NCI-H1694 (cell line): Measurements from ENCODE around the gene GJB4.
"Not testable (repeated sequence)": the region's sequence is repeated elsewhere in the genome, so short reads cannot be mapped to it uniquely, and the experiment has no call there.

ENCODE experiments used
- DNase-seq: peaks from one replicate; lab custom pipeline; 2025; lab: John Stamatoyannopoulos, UW

Gene GJB4

DNA sequence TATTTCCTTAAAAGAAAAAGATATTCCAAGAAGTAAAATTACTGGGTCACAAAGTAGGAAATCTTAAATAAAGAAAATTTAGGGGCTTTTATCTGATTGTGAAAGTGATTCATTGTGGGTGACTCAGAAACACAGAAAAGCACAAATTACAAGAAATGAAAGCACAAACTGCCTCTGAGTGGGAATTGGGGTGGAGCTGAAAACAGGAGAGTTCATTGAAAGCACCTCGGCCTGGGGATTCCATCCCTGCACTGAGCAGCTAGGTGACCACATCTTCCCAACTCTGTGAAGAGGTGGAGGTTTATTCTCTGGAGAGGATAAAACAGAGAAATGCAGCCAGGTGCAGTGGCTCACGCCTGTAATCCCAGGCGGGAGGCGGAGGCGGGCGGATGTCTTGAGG lies 40.7 kb downstream of the GJB4 start:
- DNase-seq: no peak

DNA sequence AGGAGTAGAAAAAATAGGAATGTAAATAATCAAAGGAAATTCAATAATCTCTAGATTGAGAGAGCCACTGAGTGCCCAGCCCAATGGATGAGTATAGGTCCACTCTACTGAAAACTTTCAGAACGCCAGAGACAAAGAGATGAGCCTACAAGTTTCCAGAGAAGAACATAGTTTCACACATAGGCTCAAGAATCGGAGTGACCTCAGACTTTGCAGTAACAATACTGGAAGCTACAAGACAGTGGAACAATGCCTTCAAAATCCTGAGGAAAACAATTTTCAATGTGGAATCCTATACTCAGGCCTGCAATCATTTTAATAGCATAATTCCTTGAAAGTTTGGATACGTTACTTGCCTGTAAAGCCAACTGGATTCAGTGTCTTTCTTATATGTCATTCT lies 44.2 kb downstream of the GJB4 start:
- DNase-seq: no peak

DNA sequence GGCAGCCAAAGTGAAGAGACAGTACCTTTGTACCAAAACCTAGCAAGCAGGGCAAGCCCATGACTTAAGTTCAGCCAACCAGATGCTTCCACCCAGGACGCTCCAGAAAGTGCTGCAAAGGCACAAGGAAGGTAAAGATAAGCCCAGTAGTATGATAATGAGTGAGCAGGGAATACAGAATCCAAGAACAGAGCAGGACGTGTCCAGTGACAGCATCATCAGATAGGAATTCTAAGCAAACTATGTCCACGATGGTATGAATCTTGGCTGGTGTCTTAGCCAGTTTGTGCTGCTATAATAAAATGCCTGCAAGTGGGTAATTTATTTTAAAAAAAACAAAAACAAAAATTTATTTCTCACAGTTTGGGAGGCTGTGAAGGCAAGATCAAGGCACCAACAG lies 46.9 kb downstream of the GJB4 start:
- no peak for DNase-seq

DNA sequence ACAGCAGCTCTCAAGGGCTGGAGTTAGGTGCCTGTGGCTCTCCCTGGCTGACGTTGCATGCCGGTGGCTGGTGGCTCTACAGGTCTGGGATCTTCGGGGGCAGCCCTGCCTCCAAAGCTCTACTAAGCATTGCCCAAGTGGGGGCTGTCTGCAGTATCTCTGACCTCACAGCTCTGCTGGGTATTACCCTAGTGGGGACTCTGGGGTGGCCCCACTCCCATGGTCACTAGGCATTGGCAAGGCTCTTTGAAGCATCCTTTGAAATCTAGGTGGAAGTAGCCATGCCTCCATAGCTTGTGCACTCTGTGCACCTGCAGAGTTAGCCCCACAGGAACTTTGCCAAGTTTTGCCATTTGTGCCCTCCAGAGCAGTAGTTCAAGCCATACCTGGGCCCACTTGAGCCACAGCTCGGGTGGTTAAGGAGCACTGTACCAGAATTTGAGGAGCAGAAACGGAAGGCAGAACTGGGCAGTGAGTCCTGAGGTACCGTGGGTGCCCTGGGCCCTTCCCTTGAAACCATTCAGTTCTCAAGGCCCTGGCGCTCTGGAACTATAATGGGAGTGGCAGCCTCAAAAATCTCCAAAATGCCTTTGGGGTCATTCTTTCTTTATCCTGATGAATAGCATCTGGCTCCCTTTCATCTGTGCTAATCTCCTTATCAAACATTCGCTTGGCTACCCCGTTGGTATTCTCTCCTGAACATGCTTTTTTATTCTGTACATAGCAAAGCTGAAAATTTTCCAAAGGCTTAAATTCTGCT lies 48.7 kb downstream of the GJB4 start:
- no peak for DNase-seq

DNA sequence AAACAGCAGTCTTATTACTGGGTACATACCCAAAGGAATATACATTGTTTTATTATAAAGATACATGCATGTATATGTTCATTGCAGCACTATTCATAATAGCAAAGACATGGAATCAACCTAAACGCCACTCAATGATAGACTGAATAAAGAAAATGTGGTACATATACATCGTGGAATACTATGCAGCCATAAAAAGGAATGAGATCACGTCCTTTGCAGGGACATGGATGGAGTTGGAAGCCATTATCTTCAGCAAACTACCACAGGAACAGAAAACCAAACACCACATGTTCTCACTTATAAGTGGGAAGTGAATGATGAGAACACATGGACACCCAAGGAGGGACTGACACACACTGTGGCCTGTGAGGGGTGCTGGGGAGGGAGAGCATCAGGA lies 51.2 kb downstream of the GJB4 start:
- not testable (repeated sequence) for DNase-seq
